SKM-1 (cell line): ENCODE measurements around the gene TMEM253.

Source experiments
- DNase-seq: peaks from one replicate; lab custom pipeline; 2025; ENCODE audit not compliant: unreplicated experiment; lab: John Stamatoyannopoulos, UW

The TMEM253 gene

DNA sequence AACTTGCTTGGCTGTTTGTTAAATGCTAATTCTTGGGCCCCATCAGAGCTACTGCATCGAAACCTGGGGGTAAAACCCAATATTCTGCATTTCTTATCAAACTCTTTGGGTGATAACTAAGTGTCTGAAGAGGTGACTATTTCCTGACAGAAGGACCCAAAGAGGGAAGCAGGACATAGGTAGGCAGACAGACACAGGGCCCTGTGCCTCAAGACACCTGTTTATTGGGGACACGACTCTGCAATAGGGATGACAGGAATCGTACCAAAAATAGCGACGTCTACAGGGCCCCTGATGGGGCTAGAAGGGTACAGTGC lies 11.0 kb upstream of the TMEM253 start:
- no peak for DNase-seq

DNA sequence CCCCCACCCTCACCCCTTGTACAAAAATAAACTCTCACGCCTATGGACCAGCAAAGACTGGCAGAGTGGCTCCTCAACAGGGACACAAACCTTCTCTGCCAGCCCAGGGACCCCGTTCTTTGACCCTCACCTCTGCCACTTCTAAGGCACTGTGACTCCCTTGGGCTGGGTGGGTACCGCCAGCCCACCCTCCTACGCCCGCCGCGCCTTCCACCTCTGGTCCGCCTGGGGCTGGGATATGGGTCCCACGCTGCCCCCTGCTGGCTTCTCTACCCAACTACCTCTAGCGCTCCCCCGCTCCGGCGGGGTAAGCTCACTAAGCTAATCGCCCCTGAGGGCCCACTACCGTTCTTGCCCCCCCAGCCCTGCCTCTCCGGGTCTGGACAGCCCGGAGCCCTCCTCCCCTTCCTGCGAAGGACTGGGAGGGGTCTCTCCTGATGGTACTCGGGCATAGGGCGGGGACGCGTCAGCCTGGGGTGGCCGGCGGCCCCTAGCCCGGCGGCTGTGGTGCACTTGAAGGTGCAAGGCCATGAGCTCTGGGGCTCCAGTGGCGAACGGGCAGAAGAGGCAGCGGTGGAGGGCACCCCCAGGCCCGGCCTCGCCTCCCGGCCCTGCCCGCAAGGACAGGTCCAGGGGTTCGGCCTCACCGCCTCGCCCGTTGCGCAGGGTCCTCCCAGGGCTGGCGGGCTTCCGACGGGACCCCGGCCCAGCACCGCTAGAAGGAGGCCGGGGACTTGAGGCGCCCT lies 10.5 kb upstream of the TMEM253 start:
- no peak for DNase-seq

DNA sequence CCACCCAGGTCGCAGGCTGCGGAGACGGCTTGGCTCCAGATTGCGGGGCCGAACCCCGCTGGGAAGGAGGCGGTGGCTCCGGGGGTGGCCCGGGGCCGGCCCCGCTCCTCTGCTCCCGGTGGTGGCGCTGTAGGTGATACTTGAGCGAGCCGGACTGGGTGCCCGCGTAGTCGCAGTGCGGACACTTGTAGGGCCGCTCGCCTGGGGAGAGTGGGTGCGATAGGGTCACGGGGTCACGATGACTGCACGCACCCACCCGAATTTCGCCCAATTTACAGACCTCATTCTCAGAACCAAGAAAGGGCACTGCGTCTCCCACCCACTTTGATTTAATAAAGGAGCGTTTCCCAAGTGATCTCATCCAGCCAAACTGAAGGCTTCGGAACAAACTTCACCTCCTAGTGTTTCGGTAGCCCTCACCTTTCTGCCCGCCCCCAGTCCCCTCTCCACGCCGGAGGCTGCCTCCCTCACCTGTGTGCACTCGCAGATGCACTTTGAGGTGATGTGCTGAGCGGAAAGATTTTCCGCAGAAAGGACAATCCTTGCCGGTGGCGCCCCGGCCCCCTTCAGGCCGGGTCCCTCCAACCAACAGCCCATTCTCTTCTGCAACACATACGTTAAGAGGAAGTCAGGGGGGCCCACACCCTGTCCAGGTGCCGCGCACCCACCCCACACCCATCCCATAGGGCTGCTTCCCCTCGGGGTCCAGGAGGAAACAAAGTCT lies 9.8 kb upstream of the TMEM253 start:
- no peak for DNase-seq

DNA sequence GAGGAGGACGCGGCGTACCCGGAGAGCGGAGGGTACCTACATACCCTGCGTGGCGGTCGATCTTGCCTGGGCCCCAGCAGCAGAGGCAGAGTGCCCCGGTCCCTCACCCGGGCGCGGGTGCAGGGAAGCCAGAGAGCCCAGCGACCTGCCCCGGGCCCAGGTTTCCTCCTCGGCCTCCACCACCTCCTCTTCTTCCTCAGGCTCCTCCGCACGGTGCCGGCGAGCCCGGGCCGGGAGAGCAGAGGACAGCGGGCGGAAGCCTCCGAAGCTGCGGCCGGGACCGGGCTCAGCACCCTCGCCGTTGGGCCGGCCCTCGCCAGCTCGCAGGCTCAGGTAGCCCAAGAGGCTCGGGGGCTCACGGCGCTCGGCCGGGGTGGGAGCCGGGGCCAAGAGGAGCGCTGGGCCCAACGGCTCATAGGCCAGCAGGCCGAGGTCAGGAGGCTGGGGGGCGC lies 9.0 kb upstream of the TMEM253 start:
- DNase-seq = no peak

DNA sequence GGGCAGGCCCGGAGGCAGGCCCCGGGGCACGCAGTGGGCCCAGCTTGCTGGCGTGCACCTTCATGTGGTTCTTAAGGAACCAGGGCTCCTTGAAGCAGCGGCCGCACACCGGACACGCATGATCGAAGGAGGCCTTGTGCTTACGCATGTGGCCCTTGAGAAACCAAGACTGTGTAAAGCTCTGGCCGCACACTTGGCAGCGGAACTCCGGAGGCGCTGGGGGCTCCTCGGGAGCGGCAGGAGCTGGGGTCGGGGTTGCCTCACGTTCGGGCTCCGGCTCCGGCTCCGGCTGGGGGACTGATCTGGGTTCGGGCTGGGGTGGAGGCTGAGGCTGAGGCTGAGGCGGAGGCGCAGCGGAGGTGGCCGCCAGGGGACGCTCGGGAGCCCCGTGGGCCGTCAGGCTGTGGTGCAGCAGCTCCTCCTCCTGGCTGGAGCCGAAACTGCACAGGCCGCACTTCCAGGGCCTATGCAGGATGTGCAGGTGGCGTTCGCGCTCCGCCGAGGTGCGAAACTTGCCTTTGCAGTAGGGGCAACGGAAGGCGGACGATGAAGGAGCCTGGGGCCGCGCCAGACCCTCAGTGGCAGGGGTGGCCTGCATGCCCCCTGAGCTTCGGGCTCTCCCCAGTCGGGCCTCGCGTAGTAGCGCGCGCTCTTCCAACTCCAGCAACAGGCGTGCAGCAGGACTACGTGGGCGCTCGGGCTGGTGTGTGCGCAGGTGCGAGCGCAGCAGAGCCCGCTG lies 8.4 kb upstream of the TMEM253 start:
- peak; percentile 11 for DNase-seq

DNA sequence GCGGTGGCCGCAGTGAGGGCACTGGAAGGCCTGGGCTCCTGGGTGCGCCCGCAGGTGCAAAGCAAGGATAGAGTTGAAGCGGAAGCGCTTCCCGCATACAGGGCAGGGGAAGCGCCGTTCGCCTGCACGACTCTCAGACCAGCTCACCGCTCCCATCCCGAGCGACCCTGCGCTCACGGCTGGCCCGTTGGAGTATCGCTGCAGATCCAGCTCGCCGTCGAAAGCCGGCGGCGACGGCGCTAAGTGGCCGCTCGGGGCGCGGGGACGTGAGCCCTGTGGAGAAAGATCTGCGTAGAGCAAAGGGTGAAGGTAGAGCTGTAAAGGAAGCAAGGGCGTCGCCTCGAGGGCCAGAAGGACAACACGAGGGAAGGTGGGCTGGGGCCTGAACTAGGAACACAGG lies 7.8 kb upstream of the TMEM253 start:
- DNase-seq = no peak

DNA sequence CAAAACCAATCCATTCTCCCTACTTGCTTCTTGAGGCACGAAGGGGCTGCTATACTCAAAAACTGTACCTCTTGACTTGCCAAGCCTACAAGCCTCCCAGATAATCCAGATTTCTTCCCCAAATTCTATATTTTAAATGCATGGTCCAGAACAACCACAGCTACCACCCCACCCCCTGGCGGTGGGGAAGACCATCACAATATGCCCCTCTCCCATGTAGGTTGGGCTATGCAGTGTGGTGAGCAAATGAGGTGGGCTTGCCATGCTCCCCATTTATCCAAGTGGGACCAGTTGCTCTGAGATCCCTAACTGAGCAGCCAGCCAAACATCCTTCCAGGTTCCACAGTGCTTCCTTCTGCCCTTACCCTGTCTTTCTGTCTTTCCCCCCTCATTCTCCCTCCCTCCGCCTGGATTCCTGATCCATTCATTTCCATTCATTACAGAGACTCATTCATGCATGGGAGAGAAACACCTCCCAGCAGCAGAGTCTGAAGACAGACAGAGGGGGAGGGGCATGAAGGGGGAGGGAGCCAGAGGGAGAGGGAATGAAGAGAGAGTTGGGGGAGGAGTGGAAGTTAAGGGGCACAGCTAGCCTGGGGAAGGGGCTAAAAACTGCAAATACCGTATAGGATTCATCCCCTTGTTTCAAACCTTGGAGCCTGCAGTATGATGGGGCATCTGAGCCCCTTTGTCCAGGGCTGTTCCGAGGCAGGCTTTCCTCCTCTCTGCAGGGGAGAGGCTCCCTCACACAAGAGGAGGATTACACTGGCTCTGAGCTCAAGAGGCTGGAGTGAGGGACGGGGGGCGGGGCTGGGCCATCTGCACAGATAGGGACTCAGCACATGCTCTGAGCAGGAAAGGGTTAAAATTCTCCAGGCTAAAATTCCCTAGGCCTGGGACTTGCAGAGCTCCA lies 6.8 kb upstream of the TMEM253 start:
- no peak for DNase-seq

DNA sequence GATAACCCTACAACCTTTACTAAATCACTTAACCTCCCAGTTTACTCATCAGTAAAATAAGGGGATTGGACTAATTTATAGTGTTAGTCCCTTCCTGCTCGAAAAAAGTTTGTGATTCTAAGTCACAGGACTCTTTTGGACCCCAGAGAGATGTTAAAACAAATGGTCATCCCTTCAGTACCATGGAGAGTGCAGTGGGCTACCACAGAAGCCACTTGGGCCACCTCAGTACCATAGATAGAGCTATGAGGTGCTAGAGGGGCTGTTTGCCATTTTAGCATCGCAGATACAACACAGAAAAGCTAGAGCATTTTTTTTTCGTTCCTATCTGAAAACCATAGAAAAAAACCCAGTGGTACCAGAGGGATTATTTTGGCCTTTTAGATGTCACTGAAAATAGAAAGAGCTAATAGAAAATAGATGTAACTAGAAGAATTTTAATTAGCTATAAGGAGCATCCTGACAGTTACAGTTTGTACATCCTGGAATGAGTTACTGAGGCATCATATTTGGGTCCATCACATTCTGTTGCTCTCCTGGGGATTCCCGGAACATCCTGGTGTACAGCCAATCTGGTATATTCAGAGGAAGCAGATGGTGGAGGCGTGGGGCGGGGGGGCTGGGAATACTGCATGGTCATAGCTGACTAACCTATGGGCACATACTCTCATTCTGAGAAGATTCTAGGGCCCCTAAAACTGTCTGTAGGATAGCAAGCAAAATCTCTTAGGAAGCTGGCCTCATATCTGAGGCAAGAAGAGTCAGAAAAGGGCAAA lies 5.2 kb upstream of the TMEM253 start:
- DNase-seq = no peak

DNA sequence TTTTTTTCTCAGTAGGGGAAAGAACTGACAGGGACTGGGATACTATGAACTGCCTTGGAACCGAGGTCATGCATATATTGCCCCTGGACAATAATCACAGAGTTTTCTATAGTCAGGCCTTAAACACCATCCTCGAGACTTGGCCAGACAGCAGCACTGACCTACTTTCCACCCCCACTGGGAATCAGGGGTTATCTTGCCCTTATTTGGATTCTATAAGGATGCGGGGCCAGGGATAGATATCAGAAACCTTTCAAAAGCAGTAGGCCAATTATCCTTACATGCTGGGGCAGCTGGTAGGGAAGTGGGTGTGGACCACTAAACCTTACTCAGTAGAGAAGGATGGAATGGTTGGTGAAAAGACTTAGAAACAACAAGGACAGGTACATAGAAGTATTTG lies 4.4 kb upstream of the TMEM253 start:
- no peak for DNase-seq

DNA sequence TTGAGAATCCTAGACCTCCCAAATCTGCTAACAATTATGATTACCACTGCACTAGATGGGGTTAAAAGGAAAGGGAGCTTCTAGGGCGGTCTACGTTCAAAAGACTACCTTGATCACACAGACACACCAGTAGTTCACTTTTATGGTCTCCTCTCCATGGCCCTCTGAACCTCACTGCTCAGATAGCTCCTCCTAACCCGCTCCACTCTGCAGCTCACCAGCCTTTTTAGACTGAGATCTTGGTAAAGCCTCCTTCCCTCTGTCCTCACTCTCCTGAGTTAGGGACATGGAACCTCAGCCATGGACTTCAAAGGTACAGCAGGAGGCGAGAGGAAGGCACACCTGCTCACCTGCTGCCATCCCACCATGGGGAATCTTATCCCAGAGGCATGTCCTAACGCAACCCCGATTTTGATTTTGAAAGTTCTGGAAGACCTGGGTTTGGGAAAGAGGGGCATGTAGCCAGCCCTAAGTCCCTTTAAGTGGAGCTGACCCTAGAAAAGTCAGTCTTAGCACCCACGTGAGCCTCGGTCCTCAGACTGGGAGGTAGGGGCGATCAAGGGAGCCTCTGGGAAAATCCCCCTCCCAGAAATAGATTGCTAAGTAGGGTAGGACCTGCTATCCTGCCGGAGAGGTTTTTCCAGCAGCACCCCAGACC lies 3.8 kb upstream of the TMEM253 start:
- DNase-seq = no peak

DNA sequence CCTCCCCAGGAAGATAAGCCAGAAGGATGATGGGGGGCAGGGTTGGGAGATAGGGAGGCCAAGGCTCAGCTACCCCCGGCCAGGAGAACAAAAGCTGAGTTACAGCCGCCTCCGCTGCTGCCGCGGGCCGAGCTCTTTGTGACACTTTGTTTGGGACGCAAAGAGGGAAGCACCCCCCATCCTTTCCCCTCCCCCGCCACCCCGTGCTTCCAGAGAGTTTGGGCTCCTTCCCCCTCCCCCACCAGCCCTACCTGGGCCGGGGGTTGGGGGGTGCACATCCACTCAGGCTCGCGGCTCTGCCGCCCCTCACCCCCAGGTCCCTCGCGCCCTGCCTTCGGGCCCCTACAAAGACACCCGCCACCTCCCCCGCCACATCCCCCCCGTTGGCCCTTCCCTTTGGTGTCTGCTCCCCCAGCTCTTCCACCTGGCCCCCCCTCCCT lies 3.2 kb upstream of the TMEM253 start:
- DNase-seq = no peak

DNA sequence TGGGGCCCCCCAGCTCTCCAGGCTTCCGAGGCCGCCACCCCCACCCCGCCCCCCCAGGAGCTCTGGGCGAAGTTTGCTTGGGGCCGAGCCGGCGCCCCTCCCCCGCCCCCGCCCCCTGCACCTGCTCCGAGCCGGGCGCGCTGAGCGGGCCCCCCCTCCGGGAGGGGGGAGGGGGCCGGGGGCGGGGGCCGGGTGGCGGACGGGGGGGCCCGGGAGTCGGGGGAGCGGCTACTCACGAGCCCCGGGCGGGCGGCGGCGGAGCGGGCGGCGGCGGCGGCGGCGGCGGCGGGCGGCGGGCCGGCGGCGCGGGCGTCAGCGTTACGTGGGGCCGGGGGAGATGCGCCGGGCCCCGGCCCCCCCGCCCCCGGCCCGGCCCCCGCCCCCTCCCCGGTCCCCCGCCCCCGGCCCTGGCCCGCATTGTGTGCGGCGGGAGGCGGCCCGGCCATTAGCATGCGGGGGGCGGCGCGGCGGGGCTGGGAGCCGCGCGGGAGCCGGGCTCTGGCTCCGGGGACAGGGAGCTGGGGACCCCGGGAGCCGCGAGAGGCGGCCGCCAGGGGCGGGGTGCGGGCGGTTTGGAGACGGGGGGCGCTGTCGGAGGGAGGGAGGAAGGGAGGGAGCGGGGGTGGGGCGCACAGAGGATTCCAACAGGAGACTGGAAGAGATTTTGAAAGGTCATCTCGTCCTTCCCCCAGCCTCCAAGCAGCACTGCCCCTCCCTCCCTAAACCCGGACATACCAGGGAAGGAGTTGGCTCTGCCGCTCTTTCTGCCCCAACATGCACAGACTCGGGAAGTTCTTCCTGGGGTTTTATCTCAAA lies 2.6 kb upstream of the TMEM253 start, which contains the start of gene ZNF219:
TSS of gene ZNF219 (minus strand) at position 580 of the 816 bp plus-strand sequence. CDS start 5,064 bp downstream, outside the sequence.
- peak; percentile 8 for DNase-seq

DNA sequence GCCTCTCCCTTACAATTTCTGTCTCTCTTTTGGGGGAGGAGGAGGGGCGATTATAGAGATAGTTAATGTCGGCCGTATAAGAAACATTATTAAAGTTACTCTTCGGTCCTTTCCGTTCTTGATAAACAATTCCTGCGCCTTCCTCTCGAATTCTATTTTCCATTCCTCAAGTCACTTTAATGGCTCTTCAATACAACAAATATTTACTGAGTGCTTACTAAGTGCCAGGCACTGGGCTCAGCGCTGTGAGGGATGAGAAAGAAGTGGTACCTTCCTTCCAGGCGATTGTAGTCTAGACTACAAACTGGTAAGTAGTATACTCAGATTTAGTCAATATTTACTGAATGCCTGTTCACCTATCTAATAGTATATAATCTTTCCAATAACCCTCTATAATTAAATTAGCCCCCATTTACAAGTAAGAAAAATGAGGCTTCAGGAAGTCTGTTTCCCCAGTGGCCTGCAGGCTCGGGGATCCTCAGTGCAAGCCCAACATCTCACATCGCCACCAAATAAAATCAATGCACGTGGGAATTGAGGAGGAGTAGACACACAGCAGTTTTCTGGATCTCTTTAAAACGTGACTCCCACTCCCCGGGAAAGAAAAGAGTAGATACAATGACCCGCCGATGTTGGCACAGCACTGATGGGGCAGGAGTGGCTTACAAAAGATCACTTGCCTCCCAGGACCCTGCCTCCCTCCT lies 1.8 kb upstream of the TMEM253 start:
- DNase-seq = no peak

DNA sequence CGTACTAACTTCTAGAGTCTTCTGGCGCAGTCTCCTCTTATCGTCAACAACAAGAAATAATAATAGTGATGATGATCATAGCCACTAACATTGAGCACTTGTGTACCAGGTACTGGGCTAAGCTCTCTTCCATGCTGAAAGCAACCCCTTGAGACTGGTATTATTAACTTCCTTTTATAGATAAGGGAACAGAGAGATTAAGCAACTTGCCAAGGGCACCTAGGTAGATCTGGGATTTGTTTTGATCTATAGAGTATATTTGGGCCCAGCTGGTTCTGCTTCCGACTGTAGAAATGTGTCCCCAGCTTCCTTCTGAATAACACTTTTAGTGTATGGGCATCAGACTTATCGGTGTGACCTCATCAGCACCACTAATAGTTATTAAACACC lies 1.3 kb upstream of the TMEM253 start:
- DNase-seq = no peak

DNA sequence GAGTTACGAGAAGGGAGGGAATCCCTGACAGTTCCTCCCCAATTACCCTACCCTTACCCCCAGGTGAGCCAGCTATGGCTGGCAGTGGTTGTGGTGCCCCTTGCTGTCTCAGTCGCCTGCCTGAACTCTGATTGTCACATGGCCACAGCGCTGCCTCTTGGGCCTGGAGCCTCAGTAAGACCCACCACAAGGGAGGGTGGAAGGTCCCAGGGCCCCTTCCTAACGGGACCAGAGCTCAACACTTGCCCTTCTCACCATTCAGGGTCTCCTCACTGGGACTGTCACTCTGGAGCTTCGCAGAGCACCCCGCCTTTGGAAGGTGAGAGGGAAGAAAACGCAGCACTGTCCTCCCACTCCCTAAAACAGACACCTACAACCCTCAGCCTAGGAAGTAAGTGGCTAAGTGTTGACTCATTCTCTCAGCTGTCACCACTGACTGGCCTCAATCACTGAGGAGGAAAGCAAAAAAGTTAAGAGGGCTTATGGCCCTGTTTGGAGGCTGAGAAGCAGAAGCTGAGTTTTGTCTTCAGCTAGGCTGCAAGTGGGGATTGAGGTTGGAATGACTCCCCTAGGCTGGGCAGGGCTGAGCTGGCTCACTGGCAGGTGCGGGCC lies 1.0 kb downstream of the TMEM253 start:
- DNase-seq = no peak

DNA sequence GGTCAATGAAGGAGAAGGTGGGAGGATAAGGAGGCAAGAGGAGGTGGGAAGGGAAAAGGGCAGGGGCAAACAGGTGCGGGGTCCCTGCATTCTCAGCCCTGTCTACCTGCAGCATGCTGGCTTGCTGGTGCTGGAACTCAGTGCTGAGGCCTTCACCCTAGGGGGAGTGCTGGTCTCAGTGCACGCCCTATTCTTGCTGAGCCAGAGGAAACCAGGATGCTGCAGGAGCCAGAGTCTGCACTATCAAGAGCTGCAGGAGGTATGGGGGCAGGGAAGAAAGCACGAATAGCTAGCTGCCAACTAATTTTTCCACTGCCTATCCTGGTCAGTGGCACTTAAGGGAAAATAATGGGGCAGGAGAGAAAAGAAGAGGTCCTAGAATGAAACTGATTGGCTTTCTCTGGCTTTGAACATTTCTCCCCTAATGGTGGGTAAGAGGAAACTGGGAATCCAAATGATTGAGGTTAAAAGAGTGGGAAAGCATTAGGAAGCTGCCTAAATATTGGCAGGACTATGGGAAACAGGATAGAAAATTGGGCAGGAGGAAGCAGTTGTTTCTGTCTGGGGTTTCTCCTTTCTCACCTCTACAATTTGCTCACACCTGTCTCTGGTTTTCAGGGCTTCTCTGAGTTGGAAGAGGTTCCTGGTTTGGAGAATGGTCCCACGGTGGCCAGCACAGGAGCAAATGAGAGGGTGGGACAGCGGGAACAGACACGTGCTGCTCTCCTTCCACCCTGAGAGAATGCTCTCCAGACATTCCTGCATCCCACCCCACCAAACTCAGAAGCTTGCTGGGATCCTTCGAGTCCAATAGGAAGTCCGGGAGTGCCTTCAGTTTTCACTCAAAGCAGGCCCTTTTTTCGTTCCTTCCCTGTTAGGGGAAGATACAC lies 1.9 kb downstream of the TMEM253 start:
- DNase-seq = no peak

DNA sequence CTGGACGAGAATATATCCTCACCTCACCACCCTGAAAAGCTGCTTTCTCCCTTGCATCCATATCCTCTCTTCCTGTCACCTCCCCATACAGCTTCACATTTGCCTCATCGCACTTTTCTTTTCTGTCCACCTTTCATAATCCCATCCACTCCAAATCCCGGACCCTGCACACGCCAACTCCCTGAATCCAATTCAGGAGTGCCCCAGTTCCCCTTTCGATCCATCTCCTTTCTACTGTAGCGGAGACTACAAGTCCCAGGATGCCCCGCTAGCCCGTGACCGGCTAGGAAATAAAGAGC lies 2.5 kb downstream of the TMEM253 start:
- DNase-seq = no peak
